Panc1 (cell line): ENCODE measurements around the gene TAF4B. TPM values are rescaled to one million over a fixed set of nuclear protein-coding genes. Genes with fewer than 3 reads are reported as not detected.

Source experiments
- ATAC-seq: fragments of 200-7000 bp; cut with Tn5 transposase; 2 replicates; pipeline ENCODE4 v1.9.1; 2020; ENCODE audit warnings: mild to moderate bottlenecking, moderate library complexity
- BruUV-seq: library from RNA; stranded (reverse); fragments of 400-500 nt; replicated peaks from 2 replicates; lab custom pipeline; 2021; lab: Mats Ljungman, UMichigan
- CTCF ChIA-PET: fragments of 300-600 bp; sonication (Branson Sonifier 250); formaldehyde crosslinking; loops from one replicate; lab custom pipeline; 2022; ENCODE audit warnings: antibody characterized with exemption; lab: Charles Lee
- POLR2A ChIA-PET: fragments of 300-600 bp; sonication (Branson Sonifier 250); formaldehyde crosslinking; loops from one replicate; lab custom pipeline; 2022; ENCODE audit warnings: antibody characterized with exemption; lab: Charles Lee
- DNase-seq: peaks from one replicate; pipeline ENCODE4 v3.0.0-alpha.2; 2010; ENCODE audit warnings: low read depth, low spot score
- H3K27ac ChIP-seq: 2 replicates; pipeline ENCODE4 v1.5.1; 2011; ENCODE audit warnings: mild to moderate bottlenecking, low read length, inconsistent platforms
- H3K27me3 ChIP-seq: fragments of 200-500 bp; sonication (Bioruptor generic); 2 replicates; pipeline ENCODE4 v1.6.0; 2014; ENCODE audit warnings: low read length, inconsistent platforms; ENCODE audit not compliant: control insufficient read depth, insufficient read depth
- H3K36me3 ChIP-seq: fragments of 200-500 bp; sonication (Bioruptor generic); 2 replicates; pipeline ENCODE4 v1.5.1; 2014; ENCODE audit warnings: inconsistent platforms, mild to moderate bottlenecking, low read length, moderate library complexity; ENCODE audit not compliant: control insufficient read depth, insufficient read depth
- H3K4me1 ChIP-seq: 2 replicates; pipeline ENCODE4 v1.5.1; 2011; ENCODE audit warnings: inconsistent platforms, mild to moderate bottlenecking, low read length, moderate library complexity; ENCODE audit not compliant: control insufficient read depth, insufficient read depth
- H3K4me3 ChIP-seq, 2 experiments: 2 replicates each; pipeline ENCODE4 v1.5.1; 2011 to 2012; ENCODE audit warnings: low read depth in 2 of 2, low read length in 2 of 2, mild to moderate bottlenecking in 2 of 2, inconsistent platforms in 1 of 2, moderate library complexity in 1 of 2
- H3K9me3 ChIP-seq: fragments of 200-500 bp; sonication (Bioruptor generic); 2 replicates; pipeline ENCODE4 v1.5.1; 2014; ENCODE audit warnings: low read depth, mild to moderate bottlenecking, inconsistent platforms, low read length, moderate library complexity; ENCODE audit not compliant: control insufficient read depth, insufficient read depth
- POLR2AphosphoS5 ChIP-seq: IDR thresholded peaks from 2 replicates; pipeline ENCODE4 v1.6.1; 2012; ENCODE audit warnings: mild to moderate bottlenecking, low read depth, low read length, moderate library complexity
- SIN3A ChIP-seq: IDR thresholded peaks from 2 replicates; pipeline ENCODE4 v1.6.1; 2012; ENCODE audit warnings: low read depth, mild to moderate bottlenecking, low read length, moderate library complexity, borderline replicate concordance; ENCODE audit not compliant: insufficient read depth
- TCF7L2 ChIP-seq: IDR thresholded peaks from 2 replicates; pipeline ENCODE4 v1.6.1; 2011; ENCODE audit warnings: mild to moderate bottlenecking, low read depth, low read length, inconsistent platforms
- in situ Hi-C: cut with HindIII; loops from 2 replicates; pipeline ENCODE4 v1.10.0; 2016; ENCODE audit warnings: low sequenced_read_pairs, low pct_unique_long_range_greater_than_20kb
- intact Hi-C: fragments of 100-400 bp; cut with micrococcal nuclease; formaldehyde crosslinking; loops from one replicate; pipeline ENCODE4 v1.10.0; 2022; ENCODE audit not compliant: unreplicated experiment
- total RNA-seq: library from RNA; stranded (reverse); gene quantifications from one replicate; pipeline ENCODE4 v1.2.1, GENCODE V29; 2021; ENCODE audit not compliant: unreplicated experiment
- TF ChIP-seq, protein P1 (sequence below), 2 experiments: IDR thresholded peaks; 2 replicates each; pipeline ENCODE4 v1.6.1; 2011 to 2012; ENCODE audit warnings: low read depth in 2 of 2, control low read depth in 1 of 2, low read length in 1 of 2, mild to moderate bottlenecking in 1 of 2, moderate library complexity in 1 of 2; ENCODE audit not compliant: insufficient read depth in 1 of 2
- TF ChIP-seq, protein P2 (sequence below): fragments of 450-650 bp; IDR thresholded peaks from 2 replicates; pipeline ENCODE4 v1.5.1; 2017; ENCODE audit warnings: mild to moderate bottlenecking

The TAF4B gene
- total RNA-seq, 1 experiment from 2014 or later, result 8.0 TPM

DNA sequence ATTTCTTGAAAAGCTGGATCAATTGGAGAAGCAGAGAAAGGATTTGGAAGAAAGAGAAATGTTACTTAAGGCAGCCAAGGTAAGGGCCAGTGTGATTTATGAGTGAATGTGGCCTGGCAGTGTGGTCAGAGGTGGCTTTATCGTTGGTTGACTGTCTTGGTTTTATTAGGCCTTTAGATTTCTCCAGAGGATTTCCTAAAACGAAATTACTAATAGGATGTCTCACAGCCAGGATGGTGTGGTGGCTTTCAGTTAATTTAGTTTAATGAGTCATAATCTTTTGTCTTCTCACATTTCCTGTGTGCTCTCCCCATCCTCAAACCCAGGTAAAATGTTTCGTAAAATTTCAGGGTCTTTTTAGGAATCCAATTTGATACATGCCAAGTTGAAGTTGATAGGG is 100.8 kb downstream of the TAF4B start:
- ChIA-PET CTCF (no interaction called here), POLR2A (no interaction called here)
- intact Hi-C loops, result no loop called here
- Histone ChIP-seq H3K4me3 (no peak overlapping the region), H3K4me1 (no peaks in the 10 kb centered on the region), H3K27ac (no peak overlapping the region), H3K9me3 (no peaks in the 10 kb centered on the region), H3K27me3 (no peaks in the 10 kb centered on the region), H3K36me3 (no peaks in the 10 kb centered on the region)
- no peak for TF ChIP-seq POLR2AphosphoS5
- TF ChIP-seq SIN3A, result no peak
- no peak for TF ChIP-seq TCF7L2
- TF ChIP-seq, protein P1, sequence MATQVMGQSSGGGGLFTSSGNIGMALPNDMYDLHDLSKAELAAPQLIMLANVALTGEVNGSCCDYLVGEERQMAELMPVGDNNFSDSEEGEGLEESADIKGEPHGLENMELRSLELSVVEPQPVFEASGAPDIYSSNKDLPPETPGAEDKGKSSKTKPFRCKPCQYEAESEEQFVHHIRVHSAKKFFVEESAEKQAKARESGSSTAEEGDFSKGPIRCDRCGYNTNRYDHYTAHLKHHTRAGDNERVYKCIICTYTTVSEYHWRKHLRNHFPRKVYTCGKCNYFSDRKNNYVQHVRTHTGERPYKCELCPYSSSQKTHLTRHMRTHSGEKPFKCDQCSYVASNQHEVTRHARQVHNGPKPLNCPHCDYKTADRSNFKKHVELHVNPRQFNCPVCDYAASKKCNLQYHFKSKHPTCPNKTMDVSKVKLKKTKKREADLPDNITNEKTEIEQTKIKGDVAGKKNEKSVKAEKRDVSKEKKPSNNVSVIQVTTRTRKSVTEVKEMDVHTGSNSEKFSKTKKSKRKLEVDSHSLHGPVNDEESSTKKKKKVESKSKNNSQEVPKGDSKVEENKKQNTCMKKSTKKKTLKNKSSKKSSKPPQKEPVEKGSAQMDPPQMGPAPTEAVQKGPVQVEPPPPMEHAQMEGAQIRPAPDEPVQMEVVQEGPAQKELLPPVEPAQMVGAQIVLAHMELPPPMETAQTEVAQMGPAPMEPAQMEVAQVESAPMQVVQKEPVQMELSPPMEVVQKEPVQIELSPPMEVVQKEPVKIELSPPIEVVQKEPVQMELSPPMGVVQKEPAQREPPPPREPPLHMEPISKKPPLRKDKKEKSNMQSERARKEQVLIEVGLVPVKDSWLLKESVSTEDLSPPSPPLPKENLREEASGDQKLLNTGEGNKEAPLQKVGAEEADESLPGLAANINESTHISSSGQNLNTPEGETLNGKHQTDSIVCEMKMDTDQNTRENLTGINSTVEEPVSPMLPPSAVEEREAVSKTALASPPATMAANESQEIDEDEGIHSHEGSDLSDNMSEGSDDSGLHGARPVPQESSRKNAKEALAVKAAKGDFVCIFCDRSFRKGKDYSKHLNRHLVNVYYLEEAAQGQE (IDR thresholded peaks at IDR 0.05; ENCODE audit: insufficient read depth in 1 of 2, low read depth in 2 of 2, low read length in 1 of 2), result no peak
- TF ChIP-seq, protein P2, sequence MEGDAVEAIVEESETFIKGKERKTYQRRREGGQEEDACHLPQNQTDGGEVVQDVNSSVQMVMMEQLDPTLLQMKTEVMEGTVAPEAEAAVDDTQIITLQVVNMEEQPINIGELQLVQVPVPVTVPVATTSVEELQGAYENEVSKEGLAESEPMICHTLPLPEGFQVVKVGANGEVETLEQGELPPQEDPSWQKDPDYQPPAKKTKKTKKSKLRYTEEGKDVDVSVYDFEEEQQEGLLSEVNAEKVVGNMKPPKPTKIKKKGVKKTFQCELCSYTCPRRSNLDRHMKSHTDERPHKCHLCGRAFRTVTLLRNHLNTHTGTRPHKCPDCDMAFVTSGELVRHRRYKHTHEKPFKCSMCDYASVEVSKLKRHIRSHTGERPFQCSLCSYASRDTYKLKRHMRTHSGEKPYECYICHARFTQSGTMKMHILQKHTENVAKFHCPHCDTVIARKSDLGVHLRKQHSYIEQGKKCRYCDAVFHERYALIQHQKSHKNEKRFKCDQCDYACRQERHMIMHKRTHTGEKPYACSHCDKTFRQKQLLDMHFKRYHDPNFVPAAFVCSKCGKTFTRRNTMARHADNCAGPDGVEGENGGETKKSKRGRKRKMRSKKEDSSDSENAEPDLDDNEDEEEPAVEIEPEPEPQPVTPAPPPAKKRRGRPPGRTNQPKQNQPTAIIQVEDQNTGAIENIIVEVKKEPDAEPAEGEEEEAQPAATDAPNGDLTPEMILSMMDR, result no peak
- in situ Hi-C loops, result no loop called here
- no TSS peak for BruUV-seq
- DNase-seq (no peak), ATAC-seq (no peak)

DNA sequence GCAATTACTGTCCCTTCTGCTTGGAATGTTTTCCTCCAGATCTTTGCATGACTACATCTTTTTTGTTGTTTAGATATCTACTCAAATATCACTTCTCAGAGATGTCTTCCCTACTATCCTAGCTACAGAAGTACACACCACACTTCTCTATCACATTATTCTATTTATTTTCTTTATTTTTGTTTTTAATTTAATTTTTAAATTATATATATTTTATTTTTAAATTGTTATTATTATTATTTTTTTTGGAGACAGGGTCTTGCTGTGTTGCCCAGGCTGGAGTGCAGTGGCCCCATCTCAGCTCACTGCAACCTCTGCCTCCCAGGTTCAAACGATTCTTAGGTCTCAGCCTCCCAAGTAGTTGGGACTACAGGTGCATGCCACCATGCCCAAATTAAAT is 106.7 kb downstream of the TAF4B start:
- Histone ChIP-seq H3K27ac (no peak overlapping the region), H3K4me3 (no peak overlapping the region), H3K36me3 (no peaks in the 10 kb centered on the region), H3K9me3 (no peaks in the 10 kb centered on the region), H3K4me1 (no peaks in the 10 kb centered on the region), H3K27me3 (no peaks in the 10 kb centered on the region)
- TF ChIP-seq, protein P1 (IDR thresholded peaks at IDR 0.05; ENCODE audit: insufficient read depth in 1 of 2, low read depth in 2 of 2, low read length in 1 of 2), result no peak
- TF ChIP-seq, protein P2, result no peak
- TF ChIP-seq POLR2AphosphoS5, result no peak
- no peak for TF ChIP-seq TCF7L2
- no peak for TF ChIP-seq SIN3A
- no peak for ATAC-seq
- ChIA-PET CTCF (no interaction called here), POLR2A (no interaction called here)
- in situ Hi-C loops, result no loop called here
- DNase-seq, result no peak
- BruUV-seq, result no TSS peak
- intact Hi-C loops, result no loop called here
